GM23338 (cell line): ENCODE measurements around the gene ADGRL3. TPM values are rescaled to one million over a fixed set of nuclear protein-coding genes. Genes with fewer than 3 reads are reported as not detected.

Experiments
- ATAC-seq: fragments of 200-7000 bp; cut with Tn5 transposase; 3 replicates; pipeline ENCODE4 v1.9.1; 2020
- DNase-seq: peaks from one replicate; pipeline ENCODE4 v3.0.0-alpha.2; 2015; ENCODE audit warnings: low spot score
- H2AFZ ChIP-seq: fragments of 200-600 bp; sonication (generic); 2 replicates; pipeline ENCODE4 v1.8.0; 2016; ENCODE audit warnings: antibody characterized with exemption, mild to moderate bottlenecking, moderate library complexity
- H3F3A ChIP-seq: fragments of 200-600 bp; sonication (generic); replicated peaks from 2 replicates; pipeline ENCODE4 v1.8.0; 2017; ENCODE audit warnings: antibody characterized with exemption, mixed run types, low read depth
- H3K27ac ChIP-seq: fragments of 200-600 bp; sonication (generic); 2 replicates; pipeline ENCODE4 v1.6.1; 2016; ENCODE audit warnings: low read depth
- H3K27me3 ChIP-seq: fragments of 200-600 bp; sonication (generic); 2 replicates; pipeline ENCODE4 v1.8.0; 2016; ENCODE audit warnings: mild to moderate bottlenecking, mixed run types, moderate library complexity; ENCODE audit not compliant: insufficient read depth
- H3K36me3 ChIP-seq: fragments of 200-600 bp; sonication (generic); 2 replicates; pipeline ENCODE4 v1.8.0; 2016; ENCODE audit warnings: mild to moderate bottlenecking; ENCODE audit not compliant: insufficient read depth
- H3K4me1 ChIP-seq: fragments of 200-600 bp; sonication (generic); 2 replicates; pipeline ENCODE4 v1.8.0; 2016; ENCODE audit warnings: mild to moderate bottlenecking, moderate library complexity; ENCODE audit not compliant: insufficient read depth
- H3K4me2 ChIP-seq: fragments of 200-600 bp; sonication (generic); 2 replicates; pipeline ENCODE4 v1.7.1; 2017; ENCODE audit warnings: mixed run types
- H3K4me3 ChIP-seq: fragments of 200-600 bp; sonication (generic); 2 replicates; pipeline ENCODE4 v1.6.1; 2016; ENCODE audit warnings: mixed run types
- H3K79me2 ChIP-seq: fragments of 200-600 bp; sonication (generic); replicated peaks from 2 replicates; pipeline ENCODE4 v1.8.0; 2017; ENCODE audit warnings: mild to moderate bottlenecking; ENCODE audit not compliant: insufficient read depth
- H3K9me2 ChIP-seq: fragments of 200-600 bp; sonication (generic); 2 replicates; pipeline ENCODE4 v1.8.0; 2017; ENCODE audit not compliant: insufficient read depth
- H4K20me1 ChIP-seq: fragments of 200-600 bp; sonication (generic); replicated peaks from 2 replicates; pipeline ENCODE4 v1.8.0; 2017; ENCODE audit warnings: mild to moderate bottlenecking; ENCODE audit not compliant: insufficient read depth
- H3K27ac Mint-ChIP-seq: 2 replicates; pipeline ENCODE4 v1.8.0; 2020; ENCODE audit warnings: inconsistent platforms, mild to moderate bottlenecking, moderate library complexity, mixed read lengths
- H3K27me3 Mint-ChIP-seq: 3 replicates; pipeline ENCODE4 v1.8.0; 2022; ENCODE audit warnings: low read depth, mild to moderate bottlenecking, moderate library complexity, mixed read lengths, inconsistent platforms; ENCODE audit not compliant: insufficient read depth, poor library complexity
- H3K36me3 Mint-ChIP-seq: 3 replicates; pipeline ENCODE4 v1.8.0; 2021; ENCODE audit warnings: low read depth, mild to moderate bottlenecking, inconsistent platforms, moderate library complexity, mixed read lengths
- H3K4me1 Mint-ChIP-seq: 3 replicates; pipeline ENCODE4 v1.8.0; 2020; ENCODE audit warnings: mild to moderate bottlenecking, inconsistent platforms, mixed read lengths
- H3K4me3 Mint-ChIP-seq: 3 replicates; pipeline ENCODE4 v1.8.0; 2021; ENCODE audit warnings: moderate library complexity, mild to moderate bottlenecking, inconsistent platforms, mixed read lengths
- H3K9me3 Mint-ChIP-seq: 3 replicates; pipeline ENCODE4 v1.8.0; 2020; ENCODE audit warnings: moderate library complexity, mild to moderate bottlenecking, inconsistent platforms, mixed read lengths
- CREB1 ChIP-seq: fragments of 250-450 bp; sonication (Bioruptor Pico); IDR thresholded peaks from 2 replicates; pipeline ENCODE4 v1.5.0; 2020; ENCODE audit warnings: low read depth, mild to moderate bottlenecking, moderate library complexity
- ETS1 ChIP-seq: IDR thresholded peaks from 2 replicates; pipeline ENCODE4 v1.6.1; 2016; ENCODE audit warnings: antibody characterized with exemption
- EZH2 ChIP-seq: fragments of 200-600 bp; sonication (generic); IDR thresholded peaks from one replicate; pipeline ENCODE4 v1.8.0; 2017; ENCODE audit warnings: antibody characterized with exemption, mild to moderate bottlenecking, low read depth; ENCODE audit not compliant: unreplicated experiment
- EZH2phosphoT487 ChIP-seq: fragments of 200-600 bp; sonication (generic); IDR thresholded peaks from one replicate; pipeline ENCODE4 v1.8.1; 2018; ENCODE audit warnings: antibody characterized with exemption; ENCODE audit not compliant: unreplicated experiment
- JUNB ChIP-seq: IDR thresholded peaks from one replicate; pipeline ENCODE4 v1.6.1; 2016; ENCODE audit warnings: antibody characterized with exemption; ENCODE audit not compliant: unreplicated experiment
- NANOG ChIP-seq: IDR thresholded peaks from 2 replicates; pipeline ENCODE4 v1.6.1; 2016; ENCODE audit warnings: antibody characterized with exemption, borderline replicate concordance
- POLR2AphosphoS5 ChIP-seq: IDR thresholded peaks from 2 replicates; pipeline ENCODE4 v1.6.1; 2016; ENCODE audit warnings: antibody characterized with exemption, low read depth
- STAT1 ChIP-seq: IDR thresholded peaks from one replicate; pipeline ENCODE4 v1.6.1; 2016; ENCODE audit warnings: antibody characterized with exemption; ENCODE audit not compliant: unreplicated experiment
- ZNF331 ChIP-seq: fragments of 250-450 bp; sonication (Bioruptor Pico); IDR thresholded peaks from 2 replicates; pipeline ENCODE4 v1.5.0; 2020; ENCODE audit warnings: low read depth, mild to moderate bottlenecking, moderate library complexity
- ZNF462 ChIP-seq: fragments of 250-450 bp; sonication (Bioruptor Pico); IDR thresholded peaks from 2 replicates; pipeline ENCODE4 v1.5.0; 2020; ENCODE audit warnings: mild to moderate bottlenecking, moderate library complexity
- polyA plus RNA-seq: library from polyadenylated mRNA; unstranded; fragments of >200 nt; fragmentation: Nextera tagmentation; extraction: Ambion mirVana; gene quantifications from 2 replicates; pipeline ENCODE4 v1.2.1, GENCODE V29; 2016
- total RNA-seq: library from RNA; depleted of rRNA; stranded (reverse); fragments of >200 nt; shearing (Covaris generic); gene quantifications from 2 replicates; pipeline ENCODE4 v1.2.3, GENCODE V29; 2014
- TF ChIP-seq, protein P1 (sequence below), 2 experiments: fragments of 200-600 bp in 1 of 2; sonication (generic) in 1 of 2; conservative IDR thresholded peaks; 2 replicates each; pipeline versions ENCODE4 v1.5.1 to v1.6.1; 2016 to 2017; ENCODE audit warnings: antibody characterized with exemption in 2 of 2, low read depth in 2 of 2, mild to moderate bottlenecking in 2 of 2, moderate library complexity in 1 of 2

The ADGRL3 gene
- total and polyA plus RNA-seq, 2 experiments from 2014 or later = 9.7 to 16.5 TPM

GRCh38 chr4:61500883-61501282 is 300.8 kb downstream of the ADGRL3 start:
- Histone ChIP-seq H3K27me3 (no peaks in the 10 kb centered on the region), H3K4me3 (no peak overlapping the region), H3F3A (no peaks in the 10 kb centered on the region), H3K9me2 (no peaks in the 10 kb centered on the region), H3K4me1 (no peaks in the 10 kb centered on the region), H3K4me2 (no peak overlapping the region), H3K27ac (no peak overlapping the region), H3K36me3 (no peaks in the 10 kb centered on the region), H4K20me1 (no peaks in the 10 kb centered on the region), H2AFZ (no peak overlapping the region), H3K79me2 (no peaks in the 10 kb centered on the region)
- Mint-ChIP-seq H3K36me3 (peaks cover 10% of the 10 kb centered on the region), H3K4me3 (no peak overlapping the region), H3K4me1 (peaks cover 12% of the 10 kb centered on the region; the same call in 2 of the 3 replicates), H3K27ac (no peak overlapping the region), H3K27me3 (no peaks in the 10 kb centered on the region), H3K9me3 (no peaks in the 10 kb centered on the region; the same call in 2 of the 3 replicates)
- DNase-seq (peak; percentile 20), ATAC-seq (no peak)
- TF ChIP-seq, protein P1, sequence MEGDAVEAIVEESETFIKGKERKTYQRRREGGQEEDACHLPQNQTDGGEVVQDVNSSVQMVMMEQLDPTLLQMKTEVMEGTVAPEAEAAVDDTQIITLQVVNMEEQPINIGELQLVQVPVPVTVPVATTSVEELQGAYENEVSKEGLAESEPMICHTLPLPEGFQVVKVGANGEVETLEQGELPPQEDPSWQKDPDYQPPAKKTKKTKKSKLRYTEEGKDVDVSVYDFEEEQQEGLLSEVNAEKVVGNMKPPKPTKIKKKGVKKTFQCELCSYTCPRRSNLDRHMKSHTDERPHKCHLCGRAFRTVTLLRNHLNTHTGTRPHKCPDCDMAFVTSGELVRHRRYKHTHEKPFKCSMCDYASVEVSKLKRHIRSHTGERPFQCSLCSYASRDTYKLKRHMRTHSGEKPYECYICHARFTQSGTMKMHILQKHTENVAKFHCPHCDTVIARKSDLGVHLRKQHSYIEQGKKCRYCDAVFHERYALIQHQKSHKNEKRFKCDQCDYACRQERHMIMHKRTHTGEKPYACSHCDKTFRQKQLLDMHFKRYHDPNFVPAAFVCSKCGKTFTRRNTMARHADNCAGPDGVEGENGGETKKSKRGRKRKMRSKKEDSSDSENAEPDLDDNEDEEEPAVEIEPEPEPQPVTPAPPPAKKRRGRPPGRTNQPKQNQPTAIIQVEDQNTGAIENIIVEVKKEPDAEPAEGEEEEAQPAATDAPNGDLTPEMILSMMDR (conservative IDR thresholded peaks at IDR 0.05; ENCODE audit: low read depth in 2 of 2) = peak; percentile 30 to 64; a peak in 3 of 4 replicates
- TF ChIP-seq EZH2 = no peak

GRCh38 chr4:61501812-61502211 is 301.7 kb downstream of the ADGRL3 start:
- DNase-seq (no peak), ATAC-seq (no peak)
- Mint-ChIP-seq H3K27me3 (no peaks in the 10 kb centered on the region), H3K27ac (0 out of 2 replicates have a peak overlapping the region, but pooled peaks have one; percentile 2), H3K4me1 (peaks cover 12% of the 10 kb centered on the region; the same call in 2 of the 3 replicates), H3K36me3 (peaks cover 8% of the 10 kb centered on the region), H3K9me3 (no peaks in the 10 kb centered on the region; the same call in 2 of the 3 replicates), H3K4me3 (no peak overlapping the region)
- H3K4me1 ChIP-seq = no peaks in the 10 kb centered on the region
- H3K4me2 ChIP-seq = no peak overlapping the region
- H3K27me3 ChIP-seq = no peaks in the 10 kb centered on the region
- H3F3A ChIP-seq = no peaks in the 10 kb centered on the region
- no peak overlapping the region for H3K4me3 ChIP-seq
- H3K79me2 ChIP-seq = no peaks in the 10 kb centered on the region
- H3K9me2 ChIP-seq = no peaks in the 10 kb centered on the region
- no peaks in the 10 kb centered on the region for H4K20me1 ChIP-seq
- no peaks in the 10 kb centered on the region for H3K36me3 ChIP-seq
- H2AFZ ChIP-seq = no peak overlapping the region
- H3K27ac ChIP-seq = no peak overlapping the region
- TF ChIP-seq NANOG = no peak
- no peak for TF ChIP-seq JUNB
- TF ChIP-seq CREB1 = no peak
- no peak for TF ChIP-seq EZH2phosphoT487
- TF ChIP-seq EZH2 = no peak
- TF ChIP-seq ZNF462 (CRISPR knock-in tag) = no peak
- TF ChIP-seq, protein P1 (conservative IDR thresholded peaks at IDR 0.05; ENCODE audit: low read depth in 2 of 2) = no peak
- TF ChIP-seq ZNF331 (CRISPR knock-in tag) = no peak
- TF ChIP-seq POLR2AphosphoS5 = no peak
- TF ChIP-seq STAT1 = no peak
- no peak for TF ChIP-seq ETS1
